GM19193 (cell line): ENCODE measurements around the gene RFC1.

Source experiments
- POLR2A ChIP-seq: IDR thresholded peaks from 4 replicates; pipeline ENCODE4 v1.6.1; 2011; ENCODE audit not compliant: insufficient read depth, insufficient read length; ENCODE audit errors: extremely low read depth

Gene RFC1

GRCh38 chr4:39326468-39326977 lies 39.6 kb downstream of the RFC1 start:
- no peak for TF ChIP-seq POLR2A

GRCh38 chr4:39324897-39325613 lies 41.1 kb downstream of the RFC1 start:
- TF ChIP-seq POLR2A = no peak

- TF ChIP-seq POLR2A = no peak
Measured at GRCh38 chr4:39324446-39324845, 41.7 kb downstream of the RFC1 start.

- no peak for TF ChIP-seq POLR2A
Measured at GRCh38 chr4:39323821-39324220, 42.3 kb downstream of the RFC1 start.

GRCh38 chr4:39320381-39321115 lies 45.6 kb downstream of the RFC1 start:
- TF ChIP-seq POLR2A = no peak

- no peak for TF ChIP-seq POLR2A
Measured at GRCh38 chr4:39319676-39320075, 46.5 kb downstream of the RFC1 start.

- TF ChIP-seq POLR2A = no peak
Measured at GRCh38 chr4:39312816-39313215, 53.3 kb downstream of the RFC1 start.

- no peak for TF ChIP-seq POLR2A
Measured at GRCh38 chr4:39308611-39309010, 57.6 kb downstream of the RFC1 start.

- TF ChIP-seq POLR2A = no peak
Measured at GRCh38 chr4:39305912-39306677, 60.1 kb downstream of the RFC1 start.

- TF ChIP-seq POLR2A = no peak
Measured at GRCh38 chr4:39304651-39305050, 61.5 kb downstream of the RFC1 start.

GRCh38 chr4:39303871-39304270 lies 62.3 kb downstream of the RFC1 start:
- TF ChIP-seq POLR2A = no peak

GRCh38 chr4:39302901-39303300 lies 63.3 kb downstream of the RFC1 start:
- TF ChIP-seq POLR2A = no peak

GRCh38 chr4:39295784-39296183 lies 70.4 kb downstream of the RFC1 start:
- no peak for TF ChIP-seq POLR2A

- TF ChIP-seq POLR2A = no peak
Measured at GRCh38 chr4:39291686-39292085, 74.5 kb downstream of the RFC1 start.

GRCh38 chr4:39287223-39287622 lies 78.9 kb downstream of the RFC1 start:
- no peak for TF ChIP-seq POLR2A
